Measurements from ENCODE around the gene TMEM250. TPM values are rescaled to one million over a fixed set of nuclear protein-coding genes. Genes with fewer than 3 reads are reported as not detected.

The TMEM250 gene
- total RNA-seq, 2 donors from 2014 or later, result 51.0 to 59.3 TPM

GRCh38 chr9:136089697-136090045 lies 29.0 kb downstream of the TMEM250 start:
- ATAC-seq, result no peak
- intact Hi-C loops (cut with DNase I, micrococcal nuclease), result no loop called here
- no peak for DNase-seq

DNA sequence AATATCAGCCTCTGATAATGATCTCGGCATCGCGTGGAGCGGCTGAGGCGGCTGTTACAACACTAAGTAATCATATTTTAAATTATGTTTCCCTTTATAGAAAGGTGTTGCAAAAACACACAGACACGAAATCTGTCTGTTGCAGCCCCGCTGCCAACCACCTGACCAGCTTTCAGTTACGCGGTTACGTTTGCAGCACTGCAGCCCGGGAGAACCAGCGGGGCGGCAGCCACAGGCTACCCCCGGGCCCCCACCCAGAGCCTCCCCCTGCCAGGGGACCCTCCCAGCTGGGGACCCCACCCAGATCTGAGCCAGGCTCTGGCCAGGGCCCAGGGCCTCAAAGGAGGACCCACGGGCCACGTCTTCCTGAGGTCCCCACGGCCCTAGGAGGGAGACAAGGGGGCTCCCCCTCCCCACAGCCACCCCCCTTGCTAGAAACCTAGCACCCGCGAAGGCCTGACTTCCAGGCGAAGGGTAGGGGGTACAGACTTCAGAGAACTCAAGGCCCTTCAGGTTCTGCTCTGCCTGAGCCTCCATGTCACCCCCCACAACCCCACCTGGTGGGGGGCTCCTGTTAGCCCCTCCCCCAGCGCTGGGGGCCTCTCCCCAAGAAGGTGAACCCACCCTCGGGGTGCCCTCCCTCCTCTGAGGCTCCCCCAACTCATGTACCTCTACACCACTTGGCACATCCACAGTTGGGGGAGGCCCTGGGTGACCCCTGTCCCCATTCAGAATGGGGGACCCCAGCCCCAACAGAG lies 29.6 kb downstream of the TMEM250 start:
- intact Hi-C loops (cut with DNase I, micrococcal nuclease), result no loop called here
- ATAC-seq, result no peak
- peak in 1 of 2 donors; percentile 11 for DNase-seq

- ATAC-seq (no peak), DNase-seq (no peak)
- intact Hi-C loops (cut with DNase I, micrococcal nuclease), result no loop called here
Observed at GRCh38 chr9:136088481-136088938, 30.2 kb downstream of the TMEM250 start.

DNA sequence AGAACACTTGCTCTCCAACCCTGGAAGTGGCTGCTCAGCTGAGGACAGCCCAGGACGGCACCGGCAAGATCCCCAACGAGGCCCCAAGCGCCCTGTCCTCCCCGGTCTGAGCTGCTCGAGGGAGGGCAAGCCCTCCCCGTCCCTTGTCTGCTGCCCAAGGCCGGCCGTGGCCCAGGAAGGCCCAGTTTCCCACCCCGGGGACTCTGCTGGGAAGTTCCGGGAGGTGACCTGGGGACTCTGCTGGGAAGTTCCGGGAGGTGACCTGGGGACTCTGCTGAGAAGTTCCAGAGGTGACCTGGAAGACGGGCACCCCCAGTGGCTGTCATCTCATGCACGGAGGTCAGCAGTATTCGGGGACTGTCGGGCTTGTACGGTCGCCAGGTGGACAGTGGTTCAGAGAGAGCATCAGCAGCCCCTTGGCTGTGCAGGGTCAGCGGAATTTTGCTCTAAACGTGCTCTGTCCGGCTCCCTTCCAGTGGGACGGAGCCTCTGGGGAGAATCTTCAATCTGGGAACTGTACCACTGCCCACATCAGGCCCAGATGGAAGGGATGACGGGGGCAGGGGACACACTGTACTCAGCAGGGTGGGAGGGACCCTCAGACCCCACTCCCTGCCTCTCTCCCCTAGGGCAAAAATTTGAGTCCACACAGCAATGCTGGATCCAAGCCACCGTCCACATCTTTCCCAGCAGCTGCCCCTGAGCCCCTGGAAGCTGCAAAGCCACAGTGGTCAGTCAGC lies 30.8 kb downstream of the TMEM250 start:
- ATAC-seq (no peak), DNase-seq (no peak)
- intact Hi-C loops (cut with DNase I, micrococcal nuclease), result no loop called here

GRCh38 chr9:136086951-136087740 lies 31.5 kb downstream of the TMEM250 start:
- intact Hi-C loops (cut with DNase I, micrococcal nuclease), result no loop called here
- ATAC-seq (no peak), DNase-seq (no peak)

- DNase-seq (peak; percentile 9 to 22), ATAC-seq (no peak)
Observed at GRCh38 chr9:136086213-136086881, 32.3 kb downstream of the TMEM250 start.

DNA sequence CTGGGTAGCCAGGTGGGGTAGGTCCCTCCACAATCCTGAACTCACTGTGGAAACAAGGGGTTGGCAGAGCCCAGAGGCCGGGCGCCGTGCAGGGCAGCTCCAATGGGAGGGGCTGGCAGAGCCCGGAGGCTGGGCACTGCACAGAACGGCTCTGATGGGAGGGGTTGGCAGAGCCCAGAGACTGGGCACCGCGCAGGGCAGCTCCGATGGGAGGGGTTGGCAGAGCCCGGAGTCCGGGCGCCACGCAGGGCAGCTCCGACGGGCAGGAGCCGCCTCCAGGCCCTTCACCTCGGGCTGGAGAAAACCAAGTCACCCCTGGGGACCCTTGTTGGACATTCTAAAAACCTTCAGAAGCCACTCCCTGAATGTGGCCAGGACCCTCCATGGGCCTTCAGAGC lies 32.9 kb downstream of the TMEM250 start:
- DNase-seq, result peak; percentile 48 to 71
- intact Hi-C loops (cut with DNase I, micrococcal nuclease), result no loop called here
- peak; percentile 85 for ATAC-seq

More at GRCh38 chr9:136086213-136086881, 32.3 kb downstream of the TMEM250 start:
- intact Hi-C loops (cut with DNase I, micrococcal nuclease), result no loop called here

- DNase-seq, result peak in 1 of 2 donors; percentile 17
- intact Hi-C loops (cut with DNase I, micrococcal nuclease), result no loop called here
- ATAC-seq, result no peak
Observed at GRCh38 chr9:136084063-136084944, 34.4 kb downstream of the TMEM250 start.

- peak in 1 of 2 donors; percentile 3 for DNase-seq
Observed at GRCh38 chr9:136083558-136084062, 35.1 kb downstream of the TMEM250 start.

DNA sequence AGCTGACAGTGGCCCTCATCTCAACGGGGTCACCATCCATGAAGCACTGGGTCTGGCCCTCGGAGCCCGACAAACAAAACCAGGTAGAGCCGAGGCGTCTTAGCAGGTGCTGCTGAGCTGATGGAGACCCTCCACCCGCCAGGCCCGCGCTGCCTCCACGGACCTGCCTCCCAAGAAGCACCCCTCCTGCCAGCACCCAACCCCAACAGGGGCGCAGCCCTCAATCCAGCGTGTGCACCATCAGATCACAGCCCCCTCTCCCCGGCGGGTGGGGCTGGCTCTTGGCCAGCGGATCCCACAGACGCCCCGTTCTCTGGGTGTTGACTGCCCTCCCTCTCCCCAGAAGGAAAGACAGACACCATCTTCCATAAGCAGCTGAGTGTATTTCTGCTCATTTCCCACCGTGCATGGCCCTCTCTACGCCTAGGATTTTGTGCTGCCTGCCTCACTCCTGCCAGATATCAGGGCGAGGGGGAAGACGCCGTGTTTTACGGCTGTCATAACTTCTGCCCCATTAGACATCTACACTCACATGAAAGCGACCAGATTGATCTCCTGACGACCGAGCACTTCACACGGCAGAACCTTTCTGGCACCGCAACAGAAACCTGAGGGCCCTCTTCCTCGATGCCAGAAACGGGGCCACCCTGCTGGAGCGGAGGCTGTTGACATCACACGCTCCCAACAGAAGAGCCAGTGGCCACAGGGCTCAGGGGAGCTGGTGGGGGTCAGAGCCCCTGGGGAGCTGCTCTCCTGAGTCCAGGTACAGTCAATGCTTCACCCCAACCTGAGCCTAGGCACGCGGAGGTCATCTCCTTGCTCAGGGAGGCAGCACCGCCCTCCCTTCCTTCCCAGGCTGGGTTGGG lies 35.9 kb downstream of the TMEM250 start:
- DNase-seq (peak in 1 of 2 donors; percentile 15), ATAC-seq (no peak)
- intact Hi-C loops (cut with DNase I, micrococcal nuclease), result no loop called here

More at GRCh38 chr9:136083558-136084062, 35.1 kb downstream of the TMEM250 start:
- ATAC-seq, result no peak
- intact Hi-C loops (cut with DNase I, micrococcal nuclease), result no loop called here

DNA sequence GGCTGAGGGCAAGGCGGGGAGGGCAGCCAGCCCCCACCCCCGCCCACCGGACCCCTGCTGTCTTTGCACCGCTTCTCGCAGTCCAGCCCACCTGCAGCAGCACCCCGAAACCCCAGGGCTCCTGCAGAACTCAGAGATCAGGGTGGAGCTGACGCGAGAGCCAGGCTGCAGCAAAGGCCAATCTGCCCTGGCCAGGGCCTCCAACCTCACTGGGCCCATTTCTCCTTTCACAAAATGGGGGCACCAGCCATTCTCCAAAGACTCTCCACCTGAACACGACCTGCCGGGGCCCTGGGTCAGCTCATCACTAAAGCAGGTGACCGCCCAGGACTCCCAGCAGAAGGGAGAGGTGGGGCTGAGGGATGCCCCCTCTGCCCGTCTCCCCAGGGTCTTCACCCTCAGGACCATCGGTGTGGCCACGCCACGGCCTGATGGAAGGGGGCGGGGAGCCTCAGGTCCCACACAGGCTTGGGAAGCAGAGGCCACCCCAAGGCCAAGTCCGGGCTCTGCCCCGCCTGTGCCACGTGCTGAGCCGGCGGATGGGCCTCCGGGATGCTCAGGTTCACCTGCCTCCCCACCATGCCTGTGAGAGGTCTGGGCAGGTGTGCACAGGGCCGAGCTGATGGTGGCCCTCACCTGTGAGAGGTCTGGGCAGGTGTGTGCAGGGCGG lies 36.7 kb downstream of the TMEM250 start:
- ATAC-seq (no peak), DNase-seq (no peak)
- intact Hi-C loops (cut with DNase I, micrococcal nuclease), result no loop called here

DNA sequence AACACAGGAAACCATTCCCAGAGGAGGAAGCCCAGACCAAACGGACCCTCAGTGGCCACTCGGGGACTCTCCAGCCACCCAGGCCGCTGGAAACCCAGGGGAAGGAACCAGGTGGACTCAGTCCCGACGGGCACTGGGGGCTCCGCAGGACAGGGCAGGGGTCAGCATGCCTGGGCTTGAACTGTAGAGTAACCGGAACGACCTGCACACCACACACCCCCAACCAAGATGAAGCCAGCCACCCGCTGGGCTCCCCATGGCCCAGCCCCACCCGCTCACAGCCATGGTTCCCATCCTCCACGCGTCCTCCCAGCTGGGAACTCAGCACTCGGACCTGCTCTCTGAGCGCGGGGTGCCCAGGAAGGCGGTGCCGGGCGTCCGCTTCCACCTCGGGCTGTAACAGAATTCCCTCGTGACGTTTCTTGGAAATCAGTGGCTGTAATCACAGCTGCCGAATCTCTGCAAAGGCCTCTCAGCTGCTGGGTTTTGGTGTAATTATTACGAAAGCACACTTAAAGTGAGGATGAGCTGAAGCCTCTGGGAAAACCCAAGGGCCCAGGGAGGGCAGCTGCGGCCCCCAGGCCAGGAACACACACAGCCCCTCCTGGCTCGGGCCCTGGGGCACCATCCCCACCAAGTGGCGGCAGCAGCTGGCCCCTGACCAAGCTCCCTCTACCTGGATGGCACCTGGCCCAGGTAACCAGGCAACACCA lies 37.4 kb downstream of the TMEM250 start:
- peak in 1 of 2 donors; percentile 15 for DNase-seq
- intact Hi-C loops (cut with DNase I, micrococcal nuclease), result no loop called here
- no peak for ATAC-seq

DNA sequence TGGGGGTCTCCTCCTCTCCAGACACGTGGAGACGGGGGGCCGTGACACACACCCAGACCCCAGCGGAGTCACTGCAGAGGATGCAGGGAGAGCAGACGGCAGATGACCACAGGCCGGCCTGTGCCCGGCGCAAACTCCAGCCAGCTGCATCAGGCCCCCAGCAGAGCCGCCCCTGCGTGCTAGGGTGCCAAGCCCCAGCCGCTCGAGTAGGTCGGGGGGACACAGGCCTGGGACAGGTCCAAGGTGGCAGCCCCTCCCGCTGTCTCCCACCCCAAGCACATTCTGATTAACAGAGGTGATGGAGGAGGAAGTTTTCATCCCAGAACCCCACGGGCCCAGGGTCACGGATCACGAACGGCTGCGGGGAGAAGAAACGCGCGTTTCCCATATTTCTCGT lies 38.0 kb downstream of the TMEM250 start:
- intact Hi-C loops (cut with DNase I, micrococcal nuclease), result no loop called here
- ATAC-seq (no peak), DNase-seq (no peak)

DNA sequence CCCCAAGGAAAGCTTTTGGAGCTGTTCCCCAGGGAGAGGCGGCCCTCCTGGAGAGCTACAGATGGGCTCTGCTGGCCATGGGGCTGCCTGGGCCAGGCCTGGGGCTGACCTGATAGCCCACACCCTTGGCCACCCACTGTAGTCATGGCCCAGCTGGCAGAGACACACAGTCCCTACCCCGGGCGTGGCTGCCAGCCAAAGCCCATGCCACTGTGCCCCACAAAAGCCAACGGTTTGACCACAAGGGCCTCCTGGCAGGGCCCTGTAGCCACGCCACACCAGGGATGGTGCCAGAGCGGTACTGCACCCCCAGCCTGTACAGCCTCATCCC lies 38.8 kb downstream of the TMEM250 start:
- no peak for DNase-seq
- intact Hi-C loops (cut with DNase I, micrococcal nuclease), result no loop called here
- no peak for ATAC-seq

DNA sequence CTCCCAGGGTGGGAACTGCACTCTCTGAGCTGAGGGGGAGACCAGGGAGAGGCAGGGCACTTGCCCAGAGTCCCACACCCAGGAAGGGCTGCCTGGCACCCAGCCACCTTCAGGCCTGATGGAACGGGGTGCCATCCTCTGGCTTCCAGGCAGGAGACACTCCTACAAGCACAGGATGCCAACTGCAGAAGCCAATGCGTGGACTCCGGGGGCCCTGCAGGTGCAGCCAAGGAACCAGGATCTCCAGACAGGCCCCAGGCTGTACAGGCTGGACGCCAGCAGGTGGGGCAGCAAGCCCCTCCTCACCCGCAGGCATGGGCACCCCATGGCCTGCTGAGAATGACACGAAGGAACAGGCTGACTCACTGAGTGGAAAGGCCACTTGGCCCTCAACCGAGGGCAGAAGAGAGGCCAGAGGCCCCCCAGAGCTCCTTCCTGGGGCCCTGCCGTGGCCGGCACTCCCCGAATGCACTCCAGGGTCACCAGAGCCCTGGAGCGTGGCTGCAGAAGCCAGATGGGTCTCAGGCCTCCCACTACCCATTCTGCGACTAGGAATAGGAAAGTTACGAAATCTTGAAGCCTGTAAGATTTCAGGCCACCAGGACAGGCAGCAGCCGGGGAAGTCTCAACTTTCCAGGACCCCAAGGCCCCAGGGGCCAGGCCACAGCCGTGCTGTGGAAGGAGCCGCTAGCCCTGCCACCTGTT lies 39.3 kb downstream of the TMEM250 start:
- DNase-seq (no peak), ATAC-seq (peak; percentile 8)
- intact Hi-C loops (cut with DNase I, micrococcal nuclease), result no loop called here
